GM19372 (cell line): Measurements from ENCODE around the gene RIPK4.

Source experiments
- ATAC-seq: cut with Tn5 transposase; IDR thresholded peaks from one replicate; pipeline ENCODE4 v1.9.1; 2021; ENCODE audit warnings: mild to moderate bottlenecking, low read depth, moderate library complexity; ENCODE audit not compliant: unreplicated experiment

The RIPK4 gene

DNA sequence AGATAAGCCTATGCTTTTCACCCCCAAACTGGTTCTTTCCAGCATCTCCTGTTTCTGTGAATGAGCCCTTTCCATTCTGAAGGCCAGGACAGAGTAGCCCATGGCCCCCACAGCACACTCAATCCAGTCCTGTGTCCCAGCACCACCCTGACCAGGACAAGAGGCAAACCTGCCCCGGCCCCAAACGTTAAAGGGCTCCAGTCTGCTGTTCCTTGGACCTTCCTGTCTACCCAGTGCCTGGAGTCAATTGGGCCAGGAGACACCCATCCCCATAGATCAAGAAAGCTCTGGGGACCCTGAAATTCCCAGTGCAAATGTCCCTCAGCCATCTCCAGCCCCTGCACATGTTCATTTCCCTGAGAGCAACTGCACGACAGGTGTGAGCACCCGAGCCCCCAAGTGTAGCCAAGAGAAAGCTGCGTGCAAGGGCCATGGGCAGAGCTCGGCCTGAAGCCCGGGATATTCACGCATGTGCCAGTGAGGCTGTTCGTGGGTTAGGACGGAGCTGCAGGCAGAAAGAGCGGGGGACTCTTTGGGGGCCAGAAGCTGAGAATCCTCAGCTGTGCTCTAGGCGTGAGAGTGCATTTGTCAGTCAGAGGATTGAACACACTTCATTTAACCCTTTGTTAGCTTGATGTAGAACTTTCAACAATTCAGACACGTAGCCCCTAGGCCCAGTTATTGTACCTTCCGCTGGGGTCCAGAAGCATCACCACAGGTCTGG, 4.2 kb upstream of the RIPK4 start:
- ATAC-seq, result no peak

DNA sequence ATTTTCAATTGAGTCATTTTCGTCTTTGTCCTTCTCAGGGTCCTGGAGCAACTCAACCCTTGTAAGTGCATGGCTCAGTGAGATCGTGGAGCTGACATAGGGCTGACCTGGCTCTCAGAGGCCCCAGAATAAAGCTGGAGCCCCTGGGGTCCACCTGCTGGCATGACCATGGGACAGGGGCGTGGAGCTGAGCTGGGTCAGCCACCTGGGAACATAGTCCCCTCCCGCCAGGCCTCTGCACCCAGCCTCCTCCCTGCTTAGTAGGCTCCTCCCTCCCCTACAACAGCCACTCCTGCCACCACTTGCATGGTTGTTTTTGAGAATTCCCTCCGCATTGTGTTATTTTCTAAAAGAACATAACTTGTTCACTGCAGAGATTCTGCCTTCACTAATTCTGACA, 3.1 kb upstream of the RIPK4 start:
- ATAC-seq, result no peak

DNA sequence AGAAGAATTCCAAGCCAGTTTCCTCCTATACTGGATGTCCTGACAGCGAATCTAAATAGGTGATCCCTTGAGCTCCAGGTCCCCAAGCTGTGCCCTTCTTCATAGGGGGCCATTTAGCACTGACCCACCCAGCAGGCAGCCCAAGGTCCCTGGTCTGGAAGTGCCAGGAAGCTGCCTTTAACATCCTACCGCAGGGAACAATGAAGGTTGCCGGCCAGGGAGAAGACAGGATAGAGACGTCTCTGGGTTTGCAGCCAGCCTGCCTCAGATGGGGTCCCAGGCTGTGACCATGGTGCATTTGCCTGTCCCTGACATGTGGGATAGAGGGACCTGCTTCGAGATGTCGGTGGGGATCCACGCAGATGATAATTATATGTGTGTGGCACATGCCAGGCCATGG, 2.7 kb upstream of the RIPK4 start:
- ATAC-seq, result no peak

GRCh38 chr21:41769111-41769510, 2.3 kb upstream of the RIPK4 start:
- no peak for ATAC-seq

DNA sequence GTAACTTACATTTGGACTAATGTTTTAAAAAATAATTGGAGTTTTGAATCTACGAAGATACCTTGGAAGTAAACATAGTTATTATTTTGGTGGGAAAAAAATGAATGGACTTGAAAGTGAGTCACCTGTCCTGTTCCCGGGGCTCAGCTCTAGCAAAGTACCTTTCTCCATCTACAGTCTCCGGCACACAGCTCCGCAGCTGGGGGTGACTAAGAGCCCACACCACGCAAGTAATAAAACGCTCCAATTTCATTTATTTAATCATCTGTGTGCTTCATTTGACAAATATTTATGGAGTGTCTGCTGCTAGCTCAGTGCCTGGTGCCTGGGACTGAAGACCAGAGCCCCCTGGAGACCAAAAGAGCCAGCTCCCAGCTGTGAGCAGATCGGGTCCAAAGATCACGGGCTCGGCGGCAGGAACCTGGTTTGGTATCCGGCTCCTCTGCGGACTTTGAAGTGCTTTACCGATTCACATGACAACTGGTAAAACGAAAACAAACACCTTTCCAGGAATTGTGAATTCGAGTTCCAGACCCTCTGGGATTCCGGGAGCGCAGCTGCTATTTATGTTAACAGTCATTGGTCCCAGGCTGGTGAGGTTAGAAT, 1.7 kb upstream of the RIPK4 start:
- no peak for ATAC-seq

DNA sequence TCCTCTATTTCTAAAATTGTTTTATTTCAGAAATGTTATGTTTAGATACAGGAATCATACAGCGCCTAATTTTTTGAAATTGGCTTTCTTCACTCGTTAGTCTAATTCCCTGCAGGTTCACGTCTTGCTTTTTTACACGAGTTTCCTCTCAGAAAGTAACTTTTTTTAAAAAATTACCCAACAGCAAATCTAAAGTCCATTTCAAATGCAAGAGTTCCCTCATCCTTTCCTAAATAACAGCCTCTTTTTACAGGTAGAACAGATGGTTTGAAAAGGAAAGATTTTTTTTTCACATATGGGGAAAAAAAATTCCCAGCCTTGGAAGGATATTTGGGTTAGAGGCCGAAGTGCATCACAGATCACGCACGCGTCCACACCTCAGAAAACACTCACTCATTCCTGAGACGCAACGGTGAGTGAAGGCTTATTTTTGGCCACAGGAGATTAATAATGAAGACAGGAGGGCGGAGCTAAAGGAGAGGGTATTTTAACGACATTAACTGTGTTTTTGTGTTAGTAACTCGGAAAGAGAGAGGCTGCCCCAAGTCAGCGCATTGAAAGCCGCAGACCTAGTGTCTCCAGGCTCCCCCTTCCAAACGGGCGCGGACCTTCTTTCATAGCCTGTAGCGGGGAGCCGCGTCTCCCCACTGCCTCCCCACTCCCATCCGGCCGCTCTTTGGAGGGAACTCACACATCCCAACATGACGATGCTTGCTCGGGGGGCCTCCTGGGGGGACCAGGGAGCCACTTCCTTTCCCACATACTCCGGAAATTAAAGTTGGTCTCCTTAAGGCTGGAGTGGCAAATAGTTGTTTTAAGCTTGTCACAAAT, 969 bp upstream of the RIPK4 start:
- no peak for ATAC-seq

- ATAC-seq, result no peak
These were observed 624 bp downstream of the RIPK4 start for GRCh38 chr21:41765973-41766882.

- no peak for ATAC-seq
These were observed 1.4 kb downstream of the RIPK4 start for GRCh38 chr21:41765420-41765821.

DNA sequence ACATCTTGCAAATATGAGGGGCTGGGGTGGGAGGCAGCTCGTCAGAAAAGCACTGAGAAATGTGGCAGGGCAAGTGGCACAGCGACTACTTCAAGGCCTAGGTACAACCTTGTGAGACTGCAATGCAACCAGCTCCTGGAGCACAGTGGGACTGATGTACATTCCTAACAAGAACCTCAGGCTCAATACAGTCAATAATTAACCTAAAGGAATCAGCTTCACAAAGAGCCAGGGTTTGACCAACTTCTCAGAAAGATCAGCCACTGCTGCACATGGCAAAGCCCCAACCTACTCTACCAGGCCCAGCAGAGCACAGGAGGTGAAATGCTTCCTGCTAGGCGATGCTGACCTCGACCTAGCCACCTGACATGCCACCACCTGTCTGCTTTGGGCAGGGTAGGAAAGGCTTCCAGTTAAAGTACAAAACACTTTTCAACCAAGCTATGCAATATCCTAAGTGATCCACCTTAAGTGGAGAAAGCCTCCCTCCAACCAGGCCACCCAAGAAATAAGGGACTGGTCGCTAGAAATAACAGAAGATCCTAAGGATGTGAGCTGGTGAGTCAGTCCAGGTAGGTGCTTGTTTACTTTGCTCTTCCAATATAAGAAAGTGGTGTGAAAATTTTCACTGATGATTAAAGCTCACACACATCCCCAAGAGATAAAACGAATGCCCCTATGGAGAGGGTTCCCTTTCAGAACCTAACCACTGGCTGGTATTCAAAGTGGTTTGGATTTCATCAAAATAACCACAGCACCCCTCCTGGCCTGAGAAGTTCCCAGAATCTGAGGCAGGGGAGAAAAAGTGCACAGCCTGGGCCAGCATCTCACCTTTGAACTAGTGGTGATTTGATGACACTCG, 2.1 kb downstream of the RIPK4 start:
- ATAC-seq, result no peak

DNA sequence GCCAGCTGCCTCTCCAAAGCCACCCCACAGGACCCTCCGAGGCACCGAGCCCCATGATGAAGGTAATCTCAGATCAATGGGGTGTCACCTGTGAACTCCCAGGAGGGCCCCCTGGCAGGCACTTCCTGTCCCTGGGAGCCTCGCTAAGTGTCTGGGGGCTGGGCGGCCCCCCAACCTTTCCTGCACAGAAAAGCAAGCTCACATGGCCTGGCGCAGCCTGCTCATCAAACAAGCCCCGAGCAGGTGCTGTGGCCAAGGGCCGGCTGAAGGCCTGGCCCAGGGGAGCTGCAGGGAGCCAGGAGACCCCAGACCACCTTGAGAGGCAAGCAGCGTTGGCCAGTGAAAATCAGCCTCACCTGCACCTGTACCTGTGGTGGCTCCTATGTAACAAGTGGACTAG, 2.9 kb downstream of the RIPK4 start:
- no peak for ATAC-seq

GRCh38 chr21:41763398-41763931, 3.4 kb downstream of the RIPK4 start:
- ATAC-seq, result no peak

DNA sequence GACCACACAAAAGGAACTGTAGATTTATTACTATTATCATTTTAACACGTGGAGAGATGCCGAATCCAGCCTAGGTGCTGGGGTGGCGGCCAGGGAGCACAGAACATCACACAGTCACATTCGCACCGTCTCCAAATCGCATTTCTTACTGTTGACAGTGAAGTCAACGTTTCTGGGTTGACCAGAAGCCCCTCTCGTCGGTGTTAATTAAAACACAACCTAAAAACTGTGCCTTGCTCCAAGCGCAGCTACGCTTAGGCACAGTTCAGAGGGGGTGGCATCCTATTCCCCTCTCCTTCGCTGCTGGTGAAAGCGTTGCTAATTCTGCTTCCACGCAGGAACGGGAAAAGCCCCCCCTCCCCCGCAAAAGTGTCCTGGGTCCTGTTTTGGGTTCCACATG, 4.1 kb downstream of the RIPK4 start:
- no peak for ATAC-seq

DNA sequence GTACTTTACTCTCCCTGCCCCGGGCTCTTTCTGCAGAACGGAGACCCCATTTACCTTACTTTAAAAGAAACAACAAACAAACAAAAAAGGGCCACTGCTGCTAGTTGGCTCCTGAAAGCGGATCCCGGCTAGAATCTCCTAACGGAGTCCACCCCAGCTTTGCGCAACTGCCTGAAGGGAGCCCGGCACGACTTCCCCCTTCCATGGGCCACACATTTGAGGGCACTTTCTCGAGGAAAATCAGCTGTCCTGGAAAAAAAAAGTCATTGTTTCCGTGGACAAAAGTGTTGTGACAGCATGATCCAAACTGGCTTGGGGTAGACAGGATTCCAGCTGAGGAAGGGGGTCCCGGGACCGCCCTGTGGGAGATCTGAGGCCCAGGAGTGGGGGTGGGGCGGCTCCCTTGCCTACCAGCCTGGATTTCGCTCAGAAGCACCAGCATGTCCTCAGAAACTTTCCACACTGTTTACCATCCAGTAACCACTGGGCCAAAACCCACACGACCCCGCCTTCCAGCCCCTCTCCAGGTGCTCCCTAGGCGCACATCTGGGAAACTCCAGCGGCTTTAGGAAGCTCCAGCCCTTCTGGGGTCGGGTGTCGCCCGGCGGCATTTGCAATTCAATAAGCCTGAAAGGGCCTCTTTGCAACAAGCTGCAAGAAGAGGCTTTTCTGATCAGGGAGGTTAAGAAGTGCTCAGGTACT, 4.8 kb downstream of the RIPK4 start:
- no peak for ATAC-seq

- ATAC-seq, result no peak
These were observed 5.5 kb downstream of the RIPK4 start for GRCh38 chr21:41761211-41761933.

DNA sequence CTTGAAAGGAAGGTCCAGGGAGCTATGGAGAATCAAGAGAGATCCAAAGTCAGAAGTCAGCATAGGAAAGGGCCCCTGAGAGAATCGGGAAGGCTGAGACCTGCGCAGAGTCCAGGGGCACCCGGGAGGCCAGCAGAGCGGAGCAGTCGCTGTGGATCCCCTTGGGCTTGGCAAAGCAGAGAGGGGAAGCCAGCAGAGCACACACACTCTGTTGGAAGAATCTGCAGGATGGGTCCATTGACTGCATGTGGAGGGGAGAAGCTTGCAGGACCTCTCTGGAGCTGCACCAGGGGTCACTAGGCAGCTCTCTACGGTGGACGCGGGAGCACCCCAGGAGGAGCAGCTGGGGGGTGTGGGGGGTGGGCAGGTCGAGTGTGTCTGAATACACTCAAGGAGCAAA, 6.4 kb downstream of the RIPK4 start:
- ATAC-seq, result no peak

- ATAC-seq, result no peak
These were observed 6.9 kb downstream of the RIPK4 start for GRCh38 chr21:41759926-41760325.

- no peak for ATAC-seq
These were observed 7.5 kb downstream of the RIPK4 start for GRCh38 chr21:41759214-41759840.

- ATAC-seq, result no peak
These were observed 8.3 kb downstream of the RIPK4 start for GRCh38 chr21:41758550-41758949.
